Retinal pigment epithelial cell (primary cell): ENCODE measurements around the gene CDC27.
A peak's percentile ranks its signal among the peaks of the same experiment; 100 is the strongest.
"Not testable (repeated sequence)": the region's sequence is repeated elsewhere in the genome, so short reads cannot be mapped to it uniquely, and the experiment has no call there.

Experiments
- DNase-seq: peaks from one replicate; pipeline ENCODE4 v3.0.0-alpha.2; 2010; ENCODE audit warnings: low read depth
- H3K4me3 ChIP-seq: 2 replicates; pipeline ENCODE4 v1.5.1; 2011; ENCODE audit warnings: mild to moderate bottlenecking, low read length, control low read depth, moderate library complexity
- CTCF ChIP-seq: conservative IDR thresholded peaks from 2 replicates; pipeline ENCODE4 v1.5.1; 2011; ENCODE audit warnings: low read depth, low read length, control low read depth, inconsistent platforms

CDC27 gene

GRCh38 chr17:47190770-47191169 is 1.7 kb upstream of the CDC27 start:
- no peak for DNase-seq
- no peak for TF ChIP-seq CTCF
- no peak overlapping the region for H3K4me3 ChIP-seq

- no peak for DNase-seq
- H3K4me3 ChIP-seq: no peak overlapping the region
- no peak for TF ChIP-seq CTCF
These were observed 1.1 kb upstream of the CDC27 start for GRCh38 chr17:47190243-47190642.

- DNase-seq: no peak
- peak overlapping the region; percentile 82 for H3K4me3 ChIP-seq
- no peak for TF ChIP-seq CTCF
These were observed 690 bp upstream of the CDC27 start for GRCh38 chr17:47189732-47190237.

GRCh38 chr17:47188271-47188875 is 722 bp downstream of the CDC27 start:
- TF ChIP-seq CTCF: no peak
- DNase-seq: no peak
- H3K4me3 ChIP-seq: peak overlapping the region; percentile 82

- H3K4me3 ChIP-seq: no peak overlapping the region
- no peak for DNase-seq
- TF ChIP-seq CTCF: no peak
These were observed 4.4 kb downstream of the CDC27 start for GRCh38 chr17:47184681-47185080.

- H3K4me3 ChIP-seq, DNase-seq: not testable (repeated sequence)
These were observed 8.1 kb downstream of the CDC27 start for GRCh38 chr17:47180988-47181387.

- no peak for DNase-seq
- H3K4me3 ChIP-seq: no peak overlapping the region
- no peak for TF ChIP-seq CTCF
These were observed 8.8 kb downstream of the CDC27 start for GRCh38 chr17:47180337-47180736.

- H3K4me3 ChIP-seq: no peak overlapping the region
- TF ChIP-seq CTCF: no peak
- DNase-seq: no peak
These were observed 10.0 kb downstream of the CDC27 start for GRCh38 chr17:47179141-47179540.
